Measurements from ENCODE around the gene CD46. TPM values are rescaled to one million over a fixed set of nuclear protein-coding genes. Genes with fewer than 3 reads are reported as not detected.
A peak's percentile ranks its signal among the peaks of the same experiment; 100 is the strongest.

Gene CD46
- total RNA-seq, 2 donors from 2014 or later: 77.5 to 92.0 TPM

GRCh38 chr1:207817166-207817565 is 65.3 kb downstream of the CD46 start:
- ATAC-seq (no peak), DNase-seq (ENCODE audit: low spot score in 2 of 2) (no peak)
- H3K9me3 Mint-ChIP-seq: no peaks in the 10 kb centered on the region
- peaks cover 7 to 40% of the 10 kb centered on the region in 2 donors for H3K36me3 Mint-ChIP-seq
- H3K27ac Mint-ChIP-seq: peak overlapping the region; percentile 55 to 94

GRCh38 chr1:207817778-207818751 is 66.2 kb downstream of the CD46 start:
- no peak for DNase-seq (ENCODE audit: low spot score in 2 of 2)
- Mint-ChIP-seq H3K36me3 (peaks cover 7 to 49% of the 10 kb centered on the region in 2 donors), H3K9me3 (no peaks in the 10 kb centered on the region), H3K27ac (peak overlapping the region in 1 of 2 donors; percentile 34)
- no peak for ATAC-seq

- no peaks in the 10 kb centered on the region for H3K9me3 Mint-ChIP-seq
- peaks cover 7 to 52% of the 10 kb centered on the region in 2 donors for H3K36me3 Mint-ChIP-seq
- DNase-seq (ENCODE audit: low spot score in 2 of 2) (no peak), ATAC-seq (no peak)
- H3K27ac Mint-ChIP-seq: peak overlapping the region in 1 of 2 donors; percentile 11
These were observed 67.2 kb downstream of the CD46 start for GRCh38 chr1:207818971-207819451.

GRCh38 chr1:207820568-207821463 is 69.0 kb downstream of the CD46 start:
- peak in 1 of 2 donors; percentile 49 for DNase-seq (ENCODE audit: low spot score in 2 of 2)
- Mint-ChIP-seq H3K36me3 (peaks cover 4 to 52% of the 10 kb centered on the region in 2 donors), H3K9me3 (no peaks in the 10 kb centered on the region), H3K27ac (peak overlapping the region; percentile 11 to 25)
- ATAC-seq: no peak

- H3K9me3 Mint-ChIP-seq: no peaks in the 10 kb centered on the region
- ATAC-seq: no peak
- peak in 1 of 2 donors; percentile 45 for DNase-seq (ENCODE audit: low spot score in 2 of 2)
- H3K36me3 Mint-ChIP-seq: peaks cover 0 to 50% of the 10 kb centered on the region in 2 donors
- peak overlapping the region; percentile 83 to 94 for H3K27ac Mint-ChIP-seq
These were observed 69.7 kb downstream of the CD46 start for GRCh38 chr1:207821464-207822045.

GRCh38 chr1:207822124-207822601 is 70.3 kb downstream of the CD46 start:
- ATAC-seq (no peak), DNase-seq (ENCODE audit: low spot score in 2 of 2) (no peak)
- Mint-ChIP-seq H3K9me3 (no peaks in the 10 kb centered on the region), H3K36me3 (peaks cover 0 to 45% of the 10 kb centered on the region in 2 donors), H3K27ac (peak overlapping the region; percentile 94 to 97)

GRCh38 chr1:207822602-207823451 is 71.0 kb downstream of the CD46 start:
- ATAC-seq (peak; percentile 46 to 51), DNase-seq (ENCODE audit: low spot score in 2 of 2) (peak; percentile 66 to 82)
- Mint-ChIP-seq H3K9me3 (no peaks in the 10 kb centered on the region), H3K27ac (peak overlapping the region; percentile 94 to 97), H3K36me3 (peaks cover 0 to 38% of the 10 kb centered on the region in 2 donors)

- H3K36me3 Mint-ChIP-seq: peaks cover 0 to 36% of the 10 kb centered on the region in 2 donors
- peak overlapping the region; percentile 94 to 97 for H3K27ac Mint-ChIP-seq
- no peaks in the 10 kb centered on the region for H3K9me3 Mint-ChIP-seq
- ATAC-seq (no peak), DNase-seq (ENCODE audit: low spot score in 2 of 2) (no peak)
These were observed 71.7 kb downstream of the CD46 start for GRCh38 chr1:207823531-207823879.

GRCh38 chr1:207823880-207824566 is 72.2 kb downstream of the CD46 start:
- H3K36me3 Mint-ChIP-seq: peaks cover 0 to 36% of the 10 kb centered on the region in 2 donors
- peak; percentile 66 to 81 for DNase-seq (ENCODE audit: low spot score in 2 of 2)
- no peaks in the 10 kb centered on the region for H3K9me3 Mint-ChIP-seq
- ATAC-seq: peak; percentile 60 to 75
- peak overlapping the region; percentile 94 to 97 for H3K27ac Mint-ChIP-seq

GRCh38 chr1:207824691-207825408 is 73.0 kb downstream of the CD46 start:
- no peaks in the 10 kb centered on the region for H3K9me3 Mint-ChIP-seq
- H3K27ac Mint-ChIP-seq: peak overlapping the region; percentile 94 to 97
- ATAC-seq (no peak), DNase-seq (ENCODE audit: low spot score in 2 of 2) (peak in 1 of 2 donors; percentile 54)
- peaks cover 0 to 36% of the 10 kb centered on the region in 2 donors for H3K36me3 Mint-ChIP-seq

GRCh38 chr1:207825409-207825695 is 73.5 kb downstream of the CD46 start:
- H3K27ac Mint-ChIP-seq: peak overlapping the region; percentile 94 to 97
- DNase-seq (ENCODE audit: low spot score in 2 of 2) (no peak), ATAC-seq (no peak)
- no peaks in the 10 kb centered on the region for H3K9me3 Mint-ChIP-seq
- peaks cover 0 to 36% of the 10 kb centered on the region in 2 donors for H3K36me3 Mint-ChIP-seq

GRCh38 chr1:207825719-207826556 is 74.1 kb downstream of the CD46 start:
- DNase-seq (ENCODE audit: low spot score in 2 of 2) (peak; percentile 78 to 92), ATAC-seq (peak; percentile 85 to 86)
- peak overlapping the region; percentile 94 to 97 for H3K27ac Mint-ChIP-seq
- no peaks in the 10 kb centered on the region for H3K9me3 Mint-ChIP-seq
- H3K36me3 Mint-ChIP-seq: peaks cover 0 to 36% of the 10 kb centered on the region in 2 donors

- peak in 1 of 2 donors; percentile 52 for DNase-seq (ENCODE audit: low spot score in 2 of 2)
- H3K27ac Mint-ChIP-seq: peak overlapping the region; percentile 94 to 97
- H3K9me3 Mint-ChIP-seq: no peaks in the 10 kb centered on the region
- ATAC-seq: no peak
- H3K36me3 Mint-ChIP-seq: peaks cover 0 to 33% of the 10 kb centered on the region in 2 donors
These were observed 75.0 kb downstream of the CD46 start for GRCh38 chr1:207826557-207827487.

Data from activated naive CD4-positive, alpha-beta T cell treated with anti-CD3 and anti-CD28 coated beads, Interleukin-2, amount 50 U/mL, for 72 hours (primary cell).